GM20431 (cell line): ENCODE results near the gene CTPS2.
"Not testable (repeated sequence)": the region's sequence is repeated elsewhere in the genome, so short reads cannot be mapped to it uniquely, and the experiment has no call there.

ENCODE experiments used
- in situ Hi-C: fragments of 300-500 bp; cut with MseI, MboI; formaldehyde crosslinking; loops from one replicate; pipeline ENCODE4 v1.15.0; 2020; ENCODE audit warnings: low sequenced_read_pairs; ENCODE audit not compliant: unreplicated experiment

Gene CTPS2

GRCh38 chrX:16579517-16579916 lies 133.0 kb downstream of the CTPS2 start:
- in situ Hi-C loops, result no loop called here

- in situ Hi-C loops, result no loop called here
Measured at GRCh38 chrX:16578218-16578617, 134.3 kb downstream of the CTPS2 start.

- in situ Hi-C loops, result no loop called here
Measured at GRCh38 chrX:16577483-16578029, 134.9 kb downstream of the CTPS2 start.

GRCh38 chrX:16575388-16575787 lies 137.1 kb downstream of the CTPS2 start:
- in situ Hi-C loops, result not testable (repeated sequence)

- in situ Hi-C loops, result no loop called here
Measured at GRCh38 chrX:16573781-16574180, 138.7 kb downstream of the CTPS2 start.

- in situ Hi-C loops, result no loop called here
Measured at GRCh38 chrX:16567681-16568080, 144.8 kb downstream of the CTPS2 start.

- in situ Hi-C loops, result no loop called here
Measured at GRCh38 chrX:16566571-16566970, 145.9 kb downstream of the CTPS2 start.

GRCh38 chrX:16560173-16560572 lies 152.3 kb downstream of the CTPS2 start:
- in situ Hi-C loops, result no loop called here

- in situ Hi-C loops, result no loop called here
Measured at GRCh38 chrX:16559206-16559619, 153.3 kb downstream of the CTPS2 start.

GRCh38 chrX:16558489-16558888 lies 154.0 kb downstream of the CTPS2 start:
- in situ Hi-C loops, result no loop called here

GRCh38 chrX:16552546-16552945 lies 159.9 kb downstream of the CTPS2 start:
- in situ Hi-C loops, result no loop called here

GRCh38 chrX:16547644-16548043 lies 164.8 kb downstream of the CTPS2 start:
- in situ Hi-C loops, result no loop called here

GRCh38 chrX:16544969-16545368 lies 167.5 kb downstream of the CTPS2 start:
- in situ Hi-C loops, result no loop called here
